GM23338 (cell line): ENCODE measurements around the gene SERINC5.

Experiments used
- CREB1 ChIP-seq: fragments of 250-450 bp; sonication (Bioruptor Pico); IDR thresholded peaks from 2 replicates; pipeline ENCODE4 v1.5.0; 2020; ENCODE audit warnings: low read depth, mild to moderate bottlenecking, moderate library complexity
- EZH2 ChIP-seq: fragments of 200-600 bp; sonication (generic); IDR thresholded peaks from one replicate; pipeline ENCODE4 v1.8.0; 2017; ENCODE audit warnings: antibody characterized with exemption, mild to moderate bottlenecking, low read depth; ENCODE audit not compliant: unreplicated experiment
- POLR2AphosphoS5 ChIP-seq: IDR thresholded peaks from 2 replicates; pipeline ENCODE4 v1.6.1; 2016; ENCODE audit warnings: antibody characterized with exemption, low read depth
- ZNF114 ChIP-seq: fragments of 250-450 bp; sonication (Bioruptor Pico); IDR thresholded peaks from 2 replicates; pipeline ENCODE4 v1.5.0; 2020; ENCODE audit warnings: mild to moderate bottlenecking, moderate library complexity
- ZNF331 ChIP-seq: fragments of 250-450 bp; sonication (Bioruptor Pico); IDR thresholded peaks from 2 replicates; pipeline ENCODE4 v1.5.0; 2020; ENCODE audit warnings: low read depth, mild to moderate bottlenecking, moderate library complexity
- TF ChIP-seq, protein P1 (sequence below), 2 experiments: fragments of 200-600 bp in 1 of 2; sonication (generic) in 1 of 2; conservative IDR thresholded peaks; 2 replicates each; pipeline versions ENCODE4 v1.5.1 to v1.6.1; 2016 to 2017; ENCODE audit warnings: antibody characterized with exemption in 2 of 2, low read depth in 2 of 2, mild to moderate bottlenecking in 2 of 2, moderate library complexity in 1 of 2
- TF ChIP-seq, protein P2 (sequence below): IDR thresholded peaks from one replicate; pipeline ENCODE4 v1.6.1; 2018; ENCODE audit warnings: antibody characterized with exemption; ENCODE audit not compliant: unreplicated experiment
- TF ChIP-seq, protein P3 (sequence below): IDR thresholded peaks from 2 replicates; pipeline ENCODE4 v1.6.1; 2016; ENCODE audit warnings: antibody characterized with exemption

DNA sequence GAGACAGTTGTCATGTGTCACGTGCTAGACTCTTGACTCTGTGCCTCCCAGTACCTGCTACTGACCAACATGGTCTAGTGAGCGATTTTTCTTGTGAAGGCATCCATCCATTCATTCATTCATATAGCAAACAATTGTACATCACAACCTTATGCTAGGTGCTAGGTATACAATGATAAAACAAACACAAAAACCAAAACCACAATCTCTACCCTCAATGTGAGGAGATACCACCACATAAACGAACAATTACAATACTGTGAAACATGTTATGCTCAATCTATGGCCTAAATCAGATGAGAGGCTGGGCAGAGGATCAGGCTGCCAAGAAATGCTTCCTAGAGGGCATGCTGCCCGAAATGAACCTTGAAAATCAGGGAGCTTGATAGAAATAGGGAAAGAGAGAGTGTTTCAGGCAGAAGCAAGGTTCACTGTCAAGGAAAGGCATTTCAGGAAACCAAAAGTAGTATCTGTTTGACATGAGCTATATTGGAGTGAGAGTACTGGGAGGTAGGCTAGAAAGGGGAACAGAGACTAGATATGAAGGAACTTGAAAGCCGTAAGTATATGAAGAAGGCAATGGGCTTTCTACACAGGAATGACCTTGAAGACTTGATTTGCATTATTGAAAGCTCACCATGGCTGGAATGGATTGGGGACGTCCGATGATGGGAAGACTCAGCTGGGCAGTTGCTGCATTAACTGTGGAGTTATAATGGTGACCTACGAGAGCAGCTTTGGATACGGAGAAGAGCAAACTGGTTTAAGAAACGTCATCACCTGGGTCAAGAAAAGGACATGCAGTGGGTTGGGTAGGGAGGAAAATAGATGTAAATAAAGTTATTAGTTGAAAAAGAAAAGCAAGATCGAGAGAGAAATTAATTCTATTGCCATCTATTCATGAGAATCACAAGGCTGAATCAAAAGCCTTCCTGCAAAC is 130.6 kb downstream of the SERINC5 start:
- no peak for TF ChIP-seq CREB1 (CRISPR knock-in tag)
- TF ChIP-seq, protein P1, sequence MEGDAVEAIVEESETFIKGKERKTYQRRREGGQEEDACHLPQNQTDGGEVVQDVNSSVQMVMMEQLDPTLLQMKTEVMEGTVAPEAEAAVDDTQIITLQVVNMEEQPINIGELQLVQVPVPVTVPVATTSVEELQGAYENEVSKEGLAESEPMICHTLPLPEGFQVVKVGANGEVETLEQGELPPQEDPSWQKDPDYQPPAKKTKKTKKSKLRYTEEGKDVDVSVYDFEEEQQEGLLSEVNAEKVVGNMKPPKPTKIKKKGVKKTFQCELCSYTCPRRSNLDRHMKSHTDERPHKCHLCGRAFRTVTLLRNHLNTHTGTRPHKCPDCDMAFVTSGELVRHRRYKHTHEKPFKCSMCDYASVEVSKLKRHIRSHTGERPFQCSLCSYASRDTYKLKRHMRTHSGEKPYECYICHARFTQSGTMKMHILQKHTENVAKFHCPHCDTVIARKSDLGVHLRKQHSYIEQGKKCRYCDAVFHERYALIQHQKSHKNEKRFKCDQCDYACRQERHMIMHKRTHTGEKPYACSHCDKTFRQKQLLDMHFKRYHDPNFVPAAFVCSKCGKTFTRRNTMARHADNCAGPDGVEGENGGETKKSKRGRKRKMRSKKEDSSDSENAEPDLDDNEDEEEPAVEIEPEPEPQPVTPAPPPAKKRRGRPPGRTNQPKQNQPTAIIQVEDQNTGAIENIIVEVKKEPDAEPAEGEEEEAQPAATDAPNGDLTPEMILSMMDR (conservative IDR thresholded peaks at IDR 0.05; ENCODE audit: low read depth in 2 of 2), result no peak
- TF ChIP-seq EZH2, result no peak
- TF ChIP-seq, protein P2, sequence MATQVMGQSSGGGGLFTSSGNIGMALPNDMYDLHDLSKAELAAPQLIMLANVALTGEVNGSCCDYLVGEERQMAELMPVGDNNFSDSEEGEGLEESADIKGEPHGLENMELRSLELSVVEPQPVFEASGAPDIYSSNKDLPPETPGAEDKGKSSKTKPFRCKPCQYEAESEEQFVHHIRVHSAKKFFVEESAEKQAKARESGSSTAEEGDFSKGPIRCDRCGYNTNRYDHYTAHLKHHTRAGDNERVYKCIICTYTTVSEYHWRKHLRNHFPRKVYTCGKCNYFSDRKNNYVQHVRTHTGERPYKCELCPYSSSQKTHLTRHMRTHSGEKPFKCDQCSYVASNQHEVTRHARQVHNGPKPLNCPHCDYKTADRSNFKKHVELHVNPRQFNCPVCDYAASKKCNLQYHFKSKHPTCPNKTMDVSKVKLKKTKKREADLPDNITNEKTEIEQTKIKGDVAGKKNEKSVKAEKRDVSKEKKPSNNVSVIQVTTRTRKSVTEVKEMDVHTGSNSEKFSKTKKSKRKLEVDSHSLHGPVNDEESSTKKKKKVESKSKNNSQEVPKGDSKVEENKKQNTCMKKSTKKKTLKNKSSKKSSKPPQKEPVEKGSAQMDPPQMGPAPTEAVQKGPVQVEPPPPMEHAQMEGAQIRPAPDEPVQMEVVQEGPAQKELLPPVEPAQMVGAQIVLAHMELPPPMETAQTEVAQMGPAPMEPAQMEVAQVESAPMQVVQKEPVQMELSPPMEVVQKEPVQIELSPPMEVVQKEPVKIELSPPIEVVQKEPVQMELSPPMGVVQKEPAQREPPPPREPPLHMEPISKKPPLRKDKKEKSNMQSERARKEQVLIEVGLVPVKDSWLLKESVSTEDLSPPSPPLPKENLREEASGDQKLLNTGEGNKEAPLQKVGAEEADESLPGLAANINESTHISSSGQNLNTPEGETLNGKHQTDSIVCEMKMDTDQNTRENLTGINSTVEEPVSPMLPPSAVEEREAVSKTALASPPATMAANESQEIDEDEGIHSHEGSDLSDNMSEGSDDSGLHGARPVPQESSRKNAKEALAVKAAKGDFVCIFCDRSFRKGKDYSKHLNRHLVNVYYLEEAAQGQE, result no peak
- TF ChIP-seq POLR2AphosphoS5, result no peak
- TF ChIP-seq ZNF114 (CRISPR knock-in tag), result no peak
- no peak for TF ChIP-seq ZNF331
- TF ChIP-seq, protein P3, sequence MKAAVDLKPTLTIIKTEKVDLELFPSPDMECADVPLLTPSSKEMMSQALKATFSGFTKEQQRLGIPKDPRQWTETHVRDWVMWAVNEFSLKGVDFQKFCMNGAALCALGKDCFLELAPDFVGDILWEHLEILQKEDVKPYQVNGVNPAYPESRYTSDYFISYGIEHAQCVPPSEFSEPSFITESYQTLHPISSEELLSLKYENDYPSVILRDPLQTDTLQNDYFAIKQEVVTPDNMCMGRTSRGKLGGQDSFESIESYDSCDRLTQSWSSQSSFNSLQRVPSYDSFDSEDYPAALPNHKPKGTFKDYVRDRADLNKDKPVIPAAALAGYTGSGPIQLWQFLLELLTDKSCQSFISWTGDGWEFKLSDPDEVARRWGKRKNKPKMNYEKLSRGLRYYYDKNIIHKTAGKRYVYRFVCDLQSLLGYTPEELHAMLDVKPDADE, result no peak
